Fibroblast of mammary gland (primary cell): ENCODE data around the gene PHKB.
"Not testable (repeated sequence)": the region's sequence is repeated elsewhere in the genome, so short reads cannot be mapped to it uniquely, and the experiment has no call there.

Experiments used
- DNase-seq: peaks from one replicate; pipeline ENCODE4 v3.0.0-alpha.2; 2010; ENCODE audit warnings: low read depth
- H3K4me3 ChIP-seq: 2 replicates; pipeline ENCODE4 v1.5.1; 2011; ENCODE audit warnings: low read depth, mild to moderate bottlenecking, low read length, moderate library complexity; ENCODE audit not compliant: control insufficient read depth
- CTCF ChIP-seq: conservative IDR thresholded peaks from 2 replicates; pipeline ENCODE4 v1.5.1; 2011; ENCODE audit warnings: low read depth, low read length, inconsistent platforms; ENCODE audit not compliant: control insufficient read depth, insufficient read depth

The PHKB gene

GRCh38 chr16:47676635-47677177 is 215.6 kb downstream of the PHKB start:
- H3K4me3 ChIP-seq: no peak overlapping the region
- no peak for DNase-seq
- TF ChIP-seq CTCF: no peak

GRCh38 chr16:47681571-47681970 is 220.4 kb downstream of the PHKB start:
- not testable (repeated sequence) for H3K4me3 ChIP-seq, DNase-seq

- no peak for TF ChIP-seq CTCF
- DNase-seq: peak; percentile 31
- H3K4me3 ChIP-seq: no peak overlapping the region
Observed at GRCh38 chr16:47687694-47688093, 226.6 kb downstream of the PHKB start.

- DNase-seq: no peak
- H3K4me3 ChIP-seq: no peak overlapping the region
- no peak for TF ChIP-seq CTCF
Observed at GRCh38 chr16:47693226-47693625, 232.1 kb downstream of the PHKB start.

GRCh38 chr16:47694543-47694942 is 233.4 kb downstream of the PHKB start:
- H3K4me3 ChIP-seq: no peak overlapping the region
- DNase-seq: no peak
- no peak for TF ChIP-seq CTCF

- H3K4me3 ChIP-seq: no peak overlapping the region
- no peak for DNase-seq
- TF ChIP-seq CTCF: no peak
Observed at GRCh38 chr16:47695756-47696155, 234.6 kb downstream of the PHKB start.

- DNase-seq: no peak
- no peak for TF ChIP-seq CTCF
- no peak overlapping the region for H3K4me3 ChIP-seq
Observed at GRCh38 chr16:47697826-47698225, 236.7 kb downstream of the PHKB start.
